Loucy (cell line): ENCODE measurements around the gene EEIG2.

Experiments
- H2AFZ ChIP-seq: fragments of 200-600 bp; sonication (generic); 2 replicates; pipeline ENCODE4 v1.6.0; 2016; ENCODE audit warnings: antibody characterized with exemption, mild to moderate bottlenecking, low read length, moderate library complexity
- H3F3A ChIP-seq: fragments of 200-600 bp; 2 replicates; pipeline ENCODE4 v1.6.0; 2016; ENCODE audit warnings: antibody characterized with exemption, low read depth, mild to moderate bottlenecking
- H3K27me3 ChIP-seq: fragments of 200-600 bp; sonication (generic); 2 replicates; pipeline ENCODE4 v1.6.1; 2014; ENCODE audit warnings: low read length, mild to moderate bottlenecking; ENCODE audit not compliant: insufficient read depth, poor library complexity, severe bottlenecking
- H3K36me3 ChIP-seq: fragments of 200-600 bp; sonication (generic); 2 replicates; pipeline ENCODE4 v1.6.1; 2016; ENCODE audit warnings: low read length; ENCODE audit not compliant: insufficient read depth
- H3K4me1 ChIP-seq: fragments of 200-600 bp; sonication (generic); 2 replicates; pipeline ENCODE4 v1.5.1; 2014; ENCODE audit warnings: low read length, mild to moderate bottlenecking; ENCODE audit not compliant: insufficient read depth, poor library complexity, severe bottlenecking
- H3K4me2 ChIP-seq: fragments of 200-600 bp; sonication (generic); 2 replicates; pipeline ENCODE4 v1.6.0; 2014; ENCODE audit warnings: antibody characterized with exemption, low read length, low read depth, mild to moderate bottlenecking; ENCODE audit not compliant: poor library complexity, severe bottlenecking
- H3K4me3 ChIP-seq: fragments of 200-600 bp; sonication (generic); 2 replicates; pipeline ENCODE4 v1.5.1; 2014; ENCODE audit warnings: low read length, mild to moderate bottlenecking, mixed read lengths; ENCODE audit not compliant: poor library complexity, severe bottlenecking
- H3K79me2 ChIP-seq: fragments of 200-600 bp; sonication (generic); 2 replicates; pipeline ENCODE4 v1.6.1; 2014; ENCODE audit warnings: low read length; ENCODE audit not compliant: insufficient read depth
- H3K9ac ChIP-seq: fragments of 200-600 bp; sonication (generic); 2 replicates; pipeline ENCODE4 v1.6.0; 2014; ENCODE audit warnings: mild to moderate bottlenecking, low read depth, low read length, moderate library complexity; ENCODE audit not compliant: poor library complexity, severe bottlenecking
- H3K9me2 ChIP-seq: fragments of 200-600 bp; sonication (generic); replicated peaks from 2 replicates; pipeline ENCODE4 v1.6.1; 2016; ENCODE audit warnings: low read depth, low read length, mixed read lengths
- H3K9me3 ChIP-seq: fragments of 200-600 bp; sonication (generic); 2 replicates; pipeline ENCODE4 v1.6.1; 2014; ENCODE audit warnings: mild to moderate bottlenecking, antibody characterized with exemption, low read length, low read depth; ENCODE audit not compliant: insufficient read depth
- H4K20me1 ChIP-seq: fragments of 200-600 bp; sonication (generic); 2 replicates; pipeline ENCODE4 v1.6.0; 2014; ENCODE audit warnings: antibody characterized with exemption, low read length, mild to moderate bottlenecking; ENCODE audit not compliant: insufficient read depth, poor library complexity, severe bottlenecking
- CTCF ChIP-seq: fragments of 200-600 bp; sonication (generic); conservative IDR thresholded peaks from 2 replicates; pipeline ENCODE4 v1.5.1; 2014; ENCODE audit warnings: mild to moderate bottlenecking, antibody characterized with exemption, low read length
- EZH2phosphoT487 ChIP-seq: fragments of 200-600 bp; IDR thresholded peaks from 2 replicates; pipeline ENCODE4 v1.6.1; 2018; ENCODE audit warnings: antibody characterized with exemption, mild to moderate bottlenecking, moderate library complexity, borderline replicate concordance

EEIG2 gene

GRCh38 chr1:108570998-108571401 lies 11.1 kb downstream of the EEIG2 start:
- H4K20me1 ChIP-seq, result peaks cover 44% of the 10 kb centered on the region
- no peaks in the 10 kb centered on the region for H3K9me3 ChIP-seq
- H3K4me1 ChIP-seq, result peaks cover 40% of the 10 kb centered on the region
- H3K9ac ChIP-seq, result no peak overlapping the region
- TF ChIP-seq EZH2phosphoT487 (no peak), CTCF (no peak)
- H3K27me3 ChIP-seq, result no peaks in the 10 kb centered on the region
- peaks cover 96% of the 10 kb centered on the region for H3K79me2 ChIP-seq
- H3K36me3 ChIP-seq, result peaks cover 7% of the 10 kb centered on the region; the same call in 1 of the 2 replicates
- no peaks in the 10 kb centered on the region for H3K9me2 ChIP-seq
- H2AFZ ChIP-seq, result no peak overlapping the region
- peak overlapping the region; percentile 37 for H3K4me2 ChIP-seq
- no peaks in the 10 kb centered on the region for H3F3A ChIP-seq
- H3K4me3 ChIP-seq, result no peak overlapping the region

GRCh38 chr1:108572182-108572581 lies 12.3 kb downstream of the EEIG2 start:
- TF ChIP-seq CTCF (no peak), EZH2phosphoT487 (no peak)
- H3K9ac ChIP-seq, result no peak overlapping the region
- H3K4me2 ChIP-seq, result no peak overlapping the region
- H3K36me3 ChIP-seq, result peaks cover 7% of the 10 kb centered on the region; the same call in 1 of the 2 replicates
- H3F3A ChIP-seq, result no peaks in the 10 kb centered on the region
- H3K9me2 ChIP-seq, result no peaks in the 10 kb centered on the region
- peaks cover 87% of the 10 kb centered on the region for H3K79me2 ChIP-seq
- peaks cover 35% of the 10 kb centered on the region for H4K20me1 ChIP-seq
- H2AFZ ChIP-seq, result no peak overlapping the region
- peaks cover 31% of the 10 kb centered on the region for H3K4me1 ChIP-seq
- H3K9me3 ChIP-seq, result no peaks in the 10 kb centered on the region
- H3K27me3 ChIP-seq, result no peaks in the 10 kb centered on the region
- no peak overlapping the region for H3K4me3 ChIP-seq

GRCh38 chr1:108573183-108573582 lies 13.3 kb downstream of the EEIG2 start:
- H2AFZ ChIP-seq, result no peak overlapping the region
- H3K4me3 ChIP-seq, result no peak overlapping the region
- peaks cover 77% of the 10 kb centered on the region for H3K79me2 ChIP-seq
- H3K9me2 ChIP-seq, result no peaks in the 10 kb centered on the region
- H3K9me3 ChIP-seq, result no peaks in the 10 kb centered on the region
- no peaks in the 10 kb centered on the region for H3K27me3 ChIP-seq
- peaks cover 7% of the 10 kb centered on the region; the same call in 1 of the 2 replicates for H3K36me3 ChIP-seq
- H4K20me1 ChIP-seq, result peaks cover 26% of the 10 kb centered on the region
- no peak overlapping the region for H3K9ac ChIP-seq
- TF ChIP-seq EZH2phosphoT487 (no peak), CTCF (no peak)
- H3F3A ChIP-seq, result no peaks in the 10 kb centered on the region
- no peak overlapping the region for H3K4me2 ChIP-seq
- peaks cover 27% of the 10 kb centered on the region for H3K4me1 ChIP-seq
